H1 (cell line): Measurements from ENCODE around the gene RAB11FIP5.

Experiments
- GABPA ChIP-seq: IDR thresholded peaks from 2 replicates; pipeline ENCODE4 v1.6.1; 2011; ENCODE audit warnings: mild to moderate bottlenecking, low read length, moderate library complexity, borderline replicate concordance; ENCODE audit not compliant: insufficient read depth
- POLR2A ChIP-seq, 2 experiments: IDR thresholded peaks; 1 replicate in 1 of 2; 2 replicates in 1 of 2; pipeline ENCODE4 v1.6.1; 2011; ENCODE audit warnings: low read depth in 2 of 2, low read length in 2 of 2, mild to moderate bottlenecking in 2 of 2; ENCODE audit errors: control extremely low read depth in 1 of 2
- TAF1 ChIP-seq: IDR thresholded peaks from 2 replicates; pipeline ENCODE4 v1.6.1; 2011; ENCODE audit warnings: mild to moderate bottlenecking, low read depth, low read length
- TCF12 ChIP-seq: IDR thresholded peaks from 2 replicates; pipeline ENCODE4 v1.6.1; 2011; ENCODE audit warnings: low read depth, mild to moderate bottlenecking, low read length
- TF ChIP-seq, protein P1 (sequence below), 3 experiments: IDR thresholded peaks; 1 replicate in 2 of 3; 2 replicates in 1 of 3; pipeline versions ENCODE4 v1.5.1 to v1.6.1; 2011; ENCODE audit warnings: low read length in 3 of 3, mild to moderate bottlenecking in 3 of 3, inconsistent platforms in 2 of 3, low read depth in 1 of 3, moderate library complexity in 1 of 3; ENCODE audit not compliant: insufficient read depth in 1 of 3; ENCODE audit errors: control extremely low read depth in 1 of 3

DNA sequence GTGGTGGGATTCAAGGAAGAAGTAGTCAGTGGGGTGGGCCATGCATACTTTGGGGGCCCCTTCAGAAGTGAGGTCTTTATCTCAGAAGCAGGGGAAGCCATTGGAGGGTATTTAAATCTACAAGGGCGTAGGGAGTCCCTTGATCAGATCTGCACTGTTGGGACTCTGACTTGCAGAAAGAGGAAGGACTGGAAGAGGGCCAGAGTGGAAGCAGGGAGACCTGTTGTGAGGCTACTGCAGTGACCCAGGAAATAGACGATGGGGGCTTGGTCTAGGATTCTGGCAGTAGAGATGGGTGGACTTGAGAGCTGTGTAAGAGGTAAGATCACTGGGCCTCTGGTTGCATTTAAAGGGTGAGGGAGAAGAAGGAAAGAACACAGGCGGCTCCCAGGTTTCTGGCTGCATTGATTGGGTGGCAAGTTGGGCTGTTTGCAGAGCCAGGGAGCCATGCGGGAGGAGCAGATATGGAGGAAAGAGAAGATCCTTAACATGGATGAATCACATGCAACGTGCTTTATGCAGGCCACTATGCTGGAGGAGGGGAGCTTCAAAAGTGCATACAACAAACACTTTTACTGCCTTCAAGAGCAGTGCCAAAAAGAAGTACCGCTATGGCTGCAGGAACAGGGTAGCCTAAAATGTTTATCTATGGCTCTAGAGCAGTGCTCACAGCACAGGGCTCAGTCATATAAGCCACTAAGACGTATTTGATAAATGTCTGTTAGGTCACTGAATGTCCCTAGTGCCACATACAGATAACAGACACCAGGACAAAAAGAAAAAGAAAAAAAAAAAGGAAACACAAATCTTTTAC is 43.5 kb downstream of the RAB11FIP5 start:
- TF ChIP-seq GABPA (no peak), TAF1 (no peak), TCF12 (no peak), POLR2A (IDR thresholded peaks at IDR 0.05; ENCODE audit: control extremely low read depth in 1 of 2, low read depth in 2 of 2, low read length in 2 of 2) (no peak)
- TF ChIP-seq, protein P1, sequence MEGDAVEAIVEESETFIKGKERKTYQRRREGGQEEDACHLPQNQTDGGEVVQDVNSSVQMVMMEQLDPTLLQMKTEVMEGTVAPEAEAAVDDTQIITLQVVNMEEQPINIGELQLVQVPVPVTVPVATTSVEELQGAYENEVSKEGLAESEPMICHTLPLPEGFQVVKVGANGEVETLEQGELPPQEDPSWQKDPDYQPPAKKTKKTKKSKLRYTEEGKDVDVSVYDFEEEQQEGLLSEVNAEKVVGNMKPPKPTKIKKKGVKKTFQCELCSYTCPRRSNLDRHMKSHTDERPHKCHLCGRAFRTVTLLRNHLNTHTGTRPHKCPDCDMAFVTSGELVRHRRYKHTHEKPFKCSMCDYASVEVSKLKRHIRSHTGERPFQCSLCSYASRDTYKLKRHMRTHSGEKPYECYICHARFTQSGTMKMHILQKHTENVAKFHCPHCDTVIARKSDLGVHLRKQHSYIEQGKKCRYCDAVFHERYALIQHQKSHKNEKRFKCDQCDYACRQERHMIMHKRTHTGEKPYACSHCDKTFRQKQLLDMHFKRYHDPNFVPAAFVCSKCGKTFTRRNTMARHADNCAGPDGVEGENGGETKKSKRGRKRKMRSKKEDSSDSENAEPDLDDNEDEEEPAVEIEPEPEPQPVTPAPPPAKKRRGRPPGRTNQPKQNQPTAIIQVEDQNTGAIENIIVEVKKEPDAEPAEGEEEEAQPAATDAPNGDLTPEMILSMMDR (IDR thresholded peaks at IDR 0.05; ENCODE audit: control extremely low read depth in 1 of 3, insufficient read depth in 1 of 3, low read depth in 1 of 3, low read length in 3 of 3), result no peak
